GM12873 (cell line): ENCODE data around the gene SERTAD4.

Experiments used
- TF ChIP-seq, protein P1 (sequence below): IDR thresholded peaks from 2 replicates; pipeline ENCODE4 v1.5.1; 2012; ENCODE audit warnings: low read depth, mild to moderate bottlenecking, moderate library complexity, low read length, control low read depth; ENCODE audit not compliant: insufficient read depth; ENCODE audit errors: missing control alignments

Gene SERTAD4

DNA sequence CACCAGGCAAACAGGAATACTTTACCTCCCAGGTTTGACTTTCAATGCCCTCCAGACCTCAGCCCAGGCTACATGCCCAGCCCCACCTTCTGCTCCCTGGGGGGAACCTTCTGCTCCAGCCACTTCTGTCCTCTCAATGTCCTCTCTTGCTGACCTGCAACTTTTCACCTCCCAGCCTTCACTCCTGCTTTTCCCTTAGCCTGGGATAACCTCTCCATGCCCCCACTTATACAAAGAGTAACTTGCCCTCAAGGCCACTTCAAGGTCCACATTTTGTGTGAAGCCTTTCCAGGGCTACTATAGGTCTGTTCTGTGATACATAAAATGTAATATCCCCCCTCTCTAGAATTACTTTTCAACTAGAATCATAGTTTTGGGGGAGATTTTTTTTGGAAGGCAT, 21.7 kb downstream of the SERTAD4 start:
- TF ChIP-seq, protein P1, sequence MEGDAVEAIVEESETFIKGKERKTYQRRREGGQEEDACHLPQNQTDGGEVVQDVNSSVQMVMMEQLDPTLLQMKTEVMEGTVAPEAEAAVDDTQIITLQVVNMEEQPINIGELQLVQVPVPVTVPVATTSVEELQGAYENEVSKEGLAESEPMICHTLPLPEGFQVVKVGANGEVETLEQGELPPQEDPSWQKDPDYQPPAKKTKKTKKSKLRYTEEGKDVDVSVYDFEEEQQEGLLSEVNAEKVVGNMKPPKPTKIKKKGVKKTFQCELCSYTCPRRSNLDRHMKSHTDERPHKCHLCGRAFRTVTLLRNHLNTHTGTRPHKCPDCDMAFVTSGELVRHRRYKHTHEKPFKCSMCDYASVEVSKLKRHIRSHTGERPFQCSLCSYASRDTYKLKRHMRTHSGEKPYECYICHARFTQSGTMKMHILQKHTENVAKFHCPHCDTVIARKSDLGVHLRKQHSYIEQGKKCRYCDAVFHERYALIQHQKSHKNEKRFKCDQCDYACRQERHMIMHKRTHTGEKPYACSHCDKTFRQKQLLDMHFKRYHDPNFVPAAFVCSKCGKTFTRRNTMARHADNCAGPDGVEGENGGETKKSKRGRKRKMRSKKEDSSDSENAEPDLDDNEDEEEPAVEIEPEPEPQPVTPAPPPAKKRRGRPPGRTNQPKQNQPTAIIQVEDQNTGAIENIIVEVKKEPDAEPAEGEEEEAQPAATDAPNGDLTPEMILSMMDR = no peak

DNA sequence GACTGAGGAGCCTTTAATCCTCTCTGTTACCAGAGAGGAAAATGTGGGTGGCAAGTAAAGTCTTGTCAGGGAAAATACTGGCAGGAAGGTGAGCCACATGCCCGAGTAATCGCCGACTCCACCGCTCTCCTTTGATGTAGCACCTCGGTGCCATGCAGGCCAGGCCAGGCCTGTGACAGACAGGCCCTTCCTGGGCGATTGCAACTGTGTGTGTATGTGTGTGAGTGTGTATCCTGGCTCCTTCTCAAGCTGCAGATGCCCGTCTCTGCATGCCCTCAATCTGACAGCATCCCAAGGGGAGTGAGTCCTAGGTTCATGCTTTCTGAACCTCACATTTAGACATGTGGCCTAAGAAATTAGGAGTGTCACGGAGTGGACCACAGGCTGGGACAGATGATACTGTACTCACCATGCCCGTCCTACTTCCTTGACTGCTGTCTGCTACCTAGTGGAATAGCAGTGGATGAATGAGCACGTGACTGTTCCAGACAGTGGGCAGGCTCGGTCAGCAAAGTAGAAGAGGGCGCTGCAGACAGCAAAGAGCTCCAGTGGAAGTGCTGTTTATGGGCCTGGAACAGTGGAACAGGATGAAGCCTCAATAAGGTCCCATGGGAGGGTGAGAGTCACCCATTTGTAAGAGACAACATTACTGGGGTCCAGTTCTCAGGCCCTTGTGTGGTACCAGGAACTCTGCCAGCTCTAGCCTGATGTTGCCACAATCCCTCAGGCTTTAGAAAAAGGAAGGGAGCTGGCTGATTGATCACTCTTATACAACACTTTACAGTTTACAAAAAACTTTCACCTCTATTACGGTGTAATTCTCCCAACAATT, 25.3 kb downstream of the SERTAD4 start:
- TF ChIP-seq, protein P1 = no peak

DNA sequence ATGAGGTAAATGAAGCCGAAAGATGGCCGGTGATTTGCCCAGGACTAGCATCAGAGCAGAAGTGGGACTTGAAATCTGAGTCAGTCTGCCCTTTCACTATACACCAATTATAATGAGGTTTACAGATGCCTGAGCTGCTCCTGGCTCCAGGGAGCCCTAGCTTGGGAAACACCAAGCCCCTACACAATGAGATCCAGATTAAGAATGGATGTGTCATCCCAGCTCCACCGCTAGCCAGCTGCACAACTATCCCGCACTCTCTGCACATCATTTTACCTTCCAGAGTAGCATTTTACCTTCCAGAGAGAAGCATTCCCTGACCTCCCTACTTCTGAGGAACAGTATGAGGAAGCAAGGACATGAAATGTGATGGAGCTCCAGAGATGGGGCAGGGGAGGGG, 27.0 kb downstream of the SERTAD4 start:
- TF ChIP-seq, protein P1 = no peak

DNA sequence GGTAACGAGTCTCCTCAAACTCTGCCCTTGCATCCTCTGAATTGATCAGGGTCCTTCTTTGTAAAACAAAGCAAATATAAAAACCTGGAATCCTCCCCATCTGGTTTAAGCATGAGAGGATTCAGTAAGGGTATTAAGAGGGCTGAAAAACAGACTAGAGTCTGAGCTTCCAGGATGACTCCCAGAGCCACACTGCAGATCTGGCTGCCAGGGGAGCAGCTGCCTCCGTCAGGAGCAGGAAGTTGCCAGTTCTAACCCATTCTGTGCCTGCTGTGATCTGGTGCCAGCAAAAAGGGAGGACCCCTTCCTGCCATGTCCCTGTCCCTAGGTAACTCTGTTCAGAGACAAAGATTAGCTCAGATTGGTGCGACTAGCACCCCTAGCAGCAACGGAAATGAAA, 27.5 kb downstream of the SERTAD4 start:
- TF ChIP-seq, protein P1 = no peak

DNA sequence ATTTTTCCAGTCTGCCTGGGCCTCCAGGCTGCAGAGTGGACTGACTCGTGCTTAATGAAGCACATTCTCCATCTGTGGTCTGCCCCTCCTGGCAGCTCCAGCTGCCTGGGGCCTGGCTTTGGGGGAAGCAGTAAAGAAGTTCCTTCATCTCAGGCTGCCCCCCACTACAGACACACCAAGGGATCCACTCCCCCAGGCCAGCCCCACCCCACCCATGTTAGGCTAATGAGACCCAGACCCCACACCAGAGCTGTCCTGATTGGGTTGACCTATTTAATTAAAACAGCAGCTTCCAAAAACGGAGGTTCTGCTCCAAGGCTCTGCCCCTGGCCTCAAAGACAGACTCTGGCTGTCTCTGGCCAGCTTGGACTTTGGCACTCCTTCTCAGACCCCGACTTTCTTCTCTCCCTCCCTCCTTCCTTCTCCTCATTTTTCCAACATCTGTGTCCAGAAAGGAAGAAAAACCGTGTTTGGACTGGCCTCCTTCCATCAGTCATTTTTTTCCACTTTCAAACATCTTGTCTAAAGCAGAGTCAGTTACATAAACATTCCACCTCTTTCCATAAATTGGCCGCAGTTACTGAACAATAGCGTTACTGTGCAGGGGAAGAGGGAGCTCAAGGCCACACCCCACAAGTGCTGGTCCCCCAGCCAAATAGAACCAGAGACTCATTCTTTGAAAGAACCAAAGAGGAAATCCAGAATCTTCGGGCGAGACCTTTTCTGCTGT, 29.7 kb downstream of the SERTAD4 start:
- TF ChIP-seq, protein P1 = no peak

DNA sequence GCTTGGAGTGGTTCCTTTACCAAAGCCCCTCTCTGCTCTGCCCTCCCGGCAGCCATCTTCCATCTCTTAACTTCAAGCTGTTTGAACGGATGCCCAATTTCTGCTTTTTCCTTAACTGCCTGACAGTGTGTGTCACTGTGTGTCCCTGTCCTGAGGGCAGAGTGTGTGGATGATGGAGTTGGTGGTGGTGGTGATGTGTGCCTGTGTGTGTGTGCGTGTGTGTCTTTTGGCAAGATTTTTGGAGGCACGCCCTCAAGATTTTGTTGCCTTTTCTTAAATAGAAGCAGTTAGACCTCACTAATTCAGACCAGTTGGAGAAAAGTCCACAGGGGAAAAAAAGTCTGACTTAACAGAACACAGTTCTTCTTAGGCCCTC, 30.3 kb downstream of the SERTAD4 start:
- TF ChIP-seq, protein P1 = no peak

DNA sequence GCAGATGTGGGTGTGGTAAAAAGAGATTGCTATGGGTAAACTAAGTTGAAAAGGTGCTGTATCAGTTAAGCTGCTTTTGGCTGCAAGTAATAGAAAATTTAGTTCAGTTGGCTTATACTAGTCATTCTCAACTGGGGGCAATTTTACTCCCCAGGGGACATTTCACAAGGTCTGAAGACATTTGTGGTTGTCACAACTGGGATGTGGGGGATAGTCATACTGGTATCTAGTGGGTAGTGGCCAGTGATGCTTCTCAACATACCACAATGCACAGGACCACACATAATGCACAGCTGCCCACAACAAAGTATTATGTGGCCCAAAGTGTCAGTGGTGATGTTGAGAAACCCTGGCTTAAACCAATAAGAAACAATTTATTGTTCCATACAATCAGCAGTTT, 31.4 kb downstream of the SERTAD4 start:
- TF ChIP-seq, protein P1 = no peak
